ENCODE results near the gene RAB34.
"Not testable (repeated sequence)": the region's sequence is repeated elsewhere in the genome, so short reads cannot be mapped to it uniquely, and the experiment has no call there.

The RAB34 gene

DNA sequence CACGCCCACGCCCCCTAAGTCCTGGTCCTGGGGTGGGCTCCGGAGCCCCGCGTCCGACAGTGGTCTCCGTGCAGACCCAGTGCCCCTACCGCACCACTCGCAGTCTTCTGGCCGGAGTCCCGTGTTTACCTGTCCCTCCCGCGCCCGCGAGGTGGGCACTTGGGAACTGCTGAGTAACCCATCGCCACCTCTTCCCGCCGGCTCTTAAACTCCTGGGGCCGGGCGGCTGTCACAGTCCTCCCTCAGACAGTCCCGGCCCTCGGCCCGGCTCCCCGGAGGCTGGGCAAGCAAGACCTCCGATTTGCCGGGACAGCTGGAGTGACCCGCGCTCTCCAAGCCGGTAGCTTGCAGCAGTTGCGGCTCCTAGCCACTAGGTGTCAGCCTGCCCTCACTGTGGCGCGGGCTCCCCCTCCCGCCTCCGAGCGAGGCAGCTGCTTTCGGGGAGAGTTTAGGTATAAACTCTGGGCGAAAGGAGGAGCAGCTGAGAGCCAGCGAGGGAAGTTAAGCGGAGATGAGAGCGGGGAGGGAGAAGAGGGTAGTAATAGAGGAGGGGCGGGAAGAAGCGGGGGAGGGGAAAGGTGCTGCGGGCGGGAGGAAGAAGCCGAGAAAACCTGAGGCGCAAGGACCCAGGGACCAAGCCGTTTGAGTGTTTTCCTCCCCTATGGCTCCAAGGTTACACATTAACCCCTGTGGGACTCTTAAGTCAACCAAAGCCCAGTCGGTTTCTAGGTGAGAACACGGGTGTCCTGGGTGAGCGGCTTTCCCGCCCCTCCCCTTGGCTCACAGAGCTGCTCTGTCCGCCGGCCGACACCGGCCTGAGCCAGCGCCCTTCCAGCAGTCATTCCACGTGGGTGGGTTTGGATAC, 9.2 kb upstream of the RAB34 start:
- peak; percentile 98 for DNase-seq

DNA sequence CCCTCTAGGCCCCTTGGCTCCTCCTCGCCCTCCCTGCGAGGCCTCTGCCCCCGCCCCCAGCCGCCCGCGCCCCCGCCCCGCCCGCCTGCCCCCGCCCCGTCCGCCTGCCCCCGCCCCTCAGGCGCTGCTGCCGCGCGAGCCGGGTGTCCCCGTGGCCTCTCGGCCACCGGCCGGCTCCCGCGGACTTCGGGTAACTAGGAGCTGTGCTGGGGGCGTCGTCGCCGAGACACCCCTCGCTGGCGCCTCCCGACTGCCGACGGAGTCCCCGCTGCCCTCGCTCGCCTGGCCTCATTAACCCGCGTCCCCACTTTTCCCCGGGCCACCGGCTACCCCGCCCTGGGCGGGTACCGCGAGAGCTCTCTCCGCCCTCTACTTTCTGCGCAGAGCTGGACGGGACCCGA, 8.6 kb upstream of the RAB34 start, which contains the start of gene TLCD1:
Gene TLCD1, minus strand, starts transcription at position 8 of the 401 bp plus-strand sequence. CDS start 136 bp downstream, outside the sequence.
- peak; percentile 84 for DNase-seq

- peak; percentile 96 for DNase-seq
These were observed 8.1 kb upstream of the RAB34 start for GRCh38 chr17:28725660-28726225.

GRCh38 chr17:28725166-28725659, 7.5 kb upstream of the RAB34 start:
- DNase-seq, result peak; percentile 83

DNA sequence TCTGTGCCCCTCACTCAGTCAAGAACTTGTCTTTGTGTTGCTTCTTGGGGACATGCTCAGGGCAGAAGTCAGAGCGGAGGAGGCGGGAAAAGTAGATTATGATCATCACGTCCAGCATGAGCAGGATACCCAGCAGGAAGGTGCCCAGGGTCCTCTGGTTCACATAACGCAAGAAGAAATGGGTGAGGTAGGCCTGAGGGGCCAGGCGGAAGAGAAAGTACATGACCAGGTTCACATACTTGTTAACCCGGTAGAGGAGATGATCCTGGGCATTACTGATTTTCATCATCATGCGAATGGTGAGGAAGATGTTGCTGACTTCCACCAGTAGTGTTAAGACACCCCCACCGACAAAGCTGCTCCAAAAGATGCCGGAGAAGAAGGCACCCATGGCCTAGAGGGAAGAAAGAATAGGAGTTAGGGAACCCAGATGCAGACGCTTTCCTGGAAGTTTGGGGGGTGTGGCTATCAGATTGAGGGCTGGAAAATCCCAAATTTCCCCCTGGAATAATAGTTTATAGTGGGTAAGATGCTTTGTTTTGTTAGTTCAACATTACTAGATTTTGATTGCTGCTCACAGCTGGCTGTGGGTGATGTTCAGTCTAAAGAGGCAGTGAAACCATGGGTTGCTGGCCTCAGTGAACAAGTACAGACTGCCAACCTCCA, 7.0 kb upstream of the RAB34 start:
- DNase-seq, result no peak

GRCh38 chr17:28723836-28724499, 6.3 kb upstream of the RAB34 start:
- DNase-seq, result not testable (repeated sequence)

DNA sequence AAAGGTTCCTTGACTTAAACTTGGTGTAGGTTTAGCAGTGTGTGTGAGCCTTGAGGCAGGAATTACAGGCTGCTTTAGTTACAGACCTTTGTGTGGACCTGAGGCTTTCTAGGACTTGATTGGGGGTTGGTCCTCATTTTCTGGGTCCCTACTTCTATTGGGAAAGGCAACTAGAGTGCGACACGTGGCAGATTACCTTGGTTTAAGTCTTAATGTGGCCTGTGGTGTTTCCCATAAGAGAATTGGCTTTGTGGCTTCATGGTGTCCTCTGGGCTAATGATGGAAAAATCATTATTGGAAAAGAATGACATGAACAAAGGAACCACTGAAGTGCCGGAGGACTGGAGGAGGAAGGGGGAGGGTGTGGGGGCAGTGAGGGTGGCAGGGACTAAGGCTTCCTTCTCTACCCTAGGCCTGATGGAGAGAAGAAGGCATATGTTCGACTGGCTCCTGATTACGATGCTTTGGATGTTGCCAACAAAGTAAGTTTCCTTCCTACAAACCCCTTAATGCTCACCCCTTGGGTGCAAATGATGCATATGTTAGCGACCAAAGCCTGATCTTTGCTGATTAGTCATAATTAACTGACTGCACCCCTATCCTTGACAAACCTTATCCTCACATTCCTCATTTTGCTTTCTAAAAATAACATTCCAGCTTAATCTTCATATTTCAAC, 5.6 kb upstream of the RAB34 start:
- DNase-seq, result no peak

DNA sequence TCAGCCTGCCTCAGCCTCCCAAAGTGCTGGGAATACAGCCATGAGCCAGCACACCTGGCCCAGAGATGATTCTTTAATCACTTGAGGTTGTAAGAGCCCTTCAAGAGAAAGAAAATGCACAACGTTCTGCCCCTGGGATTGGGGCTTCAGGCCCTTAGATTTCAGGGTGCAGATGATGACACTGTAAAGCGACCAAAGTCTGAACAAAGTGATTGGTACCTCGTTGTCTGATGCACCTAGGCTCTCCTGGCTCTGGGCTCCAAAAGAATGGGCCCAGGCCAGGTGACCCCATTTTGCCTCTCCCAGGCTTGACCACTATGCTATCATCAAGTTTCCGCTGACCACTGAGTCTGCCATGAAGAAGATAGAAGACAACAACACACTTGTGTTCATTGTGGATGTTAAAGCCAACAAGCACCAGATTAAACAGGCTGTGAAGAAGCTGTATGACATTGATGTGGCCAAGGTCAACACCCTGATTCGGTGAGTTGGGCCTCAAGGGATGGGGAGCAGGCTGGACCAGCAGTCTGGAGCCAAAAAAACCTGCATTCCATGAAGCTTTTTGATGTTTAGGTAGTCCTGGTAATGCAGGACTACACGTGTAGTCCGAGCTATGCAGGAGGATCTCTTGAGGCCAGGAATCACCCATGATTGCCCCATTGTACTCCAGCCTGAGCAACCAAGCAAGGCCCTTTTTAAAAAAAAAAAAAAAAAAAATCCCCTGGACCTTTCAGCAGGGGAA, 4.9 kb upstream of the RAB34 start:
- DNase-seq, result no peak

- DNase-seq, result not testable (repeated sequence)
These were observed 3.3 kb upstream of the RAB34 start for GRCh38 chr17:28720997-28721329.

DNA sequence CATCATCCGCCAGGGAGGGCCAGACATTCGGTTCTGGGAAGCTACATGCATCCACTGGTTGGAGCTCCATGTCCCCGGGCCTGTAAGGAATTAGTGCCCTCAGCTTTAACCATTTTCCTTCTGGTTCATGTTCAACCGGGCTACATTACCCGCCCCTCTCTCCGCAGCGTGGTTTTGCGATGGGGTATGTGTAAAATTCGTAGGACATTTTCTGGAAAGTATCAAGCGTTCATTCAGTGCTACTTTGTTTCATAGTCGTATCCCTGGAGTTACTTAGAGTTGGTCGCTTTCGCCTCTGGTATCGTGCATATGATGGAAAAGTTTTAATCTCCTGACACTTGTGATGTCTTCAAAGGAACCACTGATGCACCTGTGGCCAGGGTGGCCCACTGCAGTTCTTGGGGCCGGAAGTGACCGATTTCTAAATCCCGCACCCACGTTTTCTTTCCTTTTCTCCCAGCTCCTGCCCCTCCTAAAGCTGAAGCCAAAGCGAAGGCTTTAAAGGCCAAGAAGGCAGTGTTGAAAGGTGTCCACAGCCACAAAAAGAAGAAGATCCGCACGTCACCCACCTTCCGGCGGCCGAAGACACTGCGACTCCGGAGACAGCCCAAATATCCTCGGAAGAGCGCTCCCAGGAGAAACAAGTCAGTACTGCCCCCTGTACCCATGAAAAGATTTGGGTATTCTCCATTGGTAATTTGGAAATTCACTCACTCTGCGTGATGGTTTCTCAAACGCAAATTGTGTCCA, 2.8 kb upstream of the RAB34 start:
- DNase-seq, result no peak

DNA sequence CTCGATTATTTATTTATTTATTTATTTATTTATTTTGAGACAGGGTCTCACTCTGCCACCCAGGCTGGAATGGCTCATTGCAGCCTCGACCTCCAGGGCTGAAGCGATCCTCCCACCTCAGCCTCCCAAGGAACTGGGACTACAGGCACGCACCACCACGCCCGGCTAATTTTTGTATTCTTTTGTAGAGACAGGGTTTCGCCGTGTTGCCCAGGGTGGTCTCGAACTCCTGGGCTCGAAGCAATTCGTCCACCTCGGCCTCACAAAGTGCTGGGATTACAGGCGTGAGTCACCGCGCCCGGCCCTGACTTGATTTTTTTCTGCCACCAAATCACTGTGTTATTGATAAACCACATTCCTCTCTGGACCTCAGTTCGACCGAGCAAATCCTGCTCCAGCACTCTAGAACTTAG, 1.4 kb upstream of the RAB34 start:
- DNase-seq, result no peak

DNA sequence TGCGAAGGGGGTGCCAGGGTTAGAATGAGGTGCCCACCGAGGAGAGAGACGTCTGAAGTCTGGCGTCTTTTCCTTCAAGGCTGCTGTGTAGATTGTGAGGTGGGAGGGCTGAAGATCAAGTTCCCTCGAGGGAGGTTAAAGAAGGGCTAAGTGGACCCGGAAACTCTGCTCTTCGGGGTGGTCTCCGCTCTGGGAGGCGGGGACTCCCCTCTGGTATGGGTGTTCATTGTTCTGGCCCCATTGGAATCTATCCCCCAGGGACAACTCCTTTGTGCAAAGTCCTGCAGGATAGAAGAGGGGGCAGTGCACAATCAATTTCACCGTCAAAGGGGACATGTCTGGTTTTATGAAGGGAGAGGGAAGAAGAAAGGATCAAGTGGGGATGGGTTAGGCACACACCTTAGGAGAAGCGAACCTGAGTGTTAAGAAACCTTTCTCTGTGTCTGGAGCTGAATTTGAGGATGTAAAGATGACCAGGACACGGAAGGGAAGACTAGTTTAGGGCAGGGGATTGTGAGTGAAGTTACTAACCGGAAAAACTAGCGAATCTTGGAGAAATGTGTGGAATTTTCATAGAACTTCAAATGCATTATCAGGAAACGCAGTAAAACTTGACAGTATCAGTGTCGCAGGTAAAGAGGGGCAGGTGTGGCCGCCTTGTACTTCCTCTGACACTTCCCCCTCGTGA, 809 bp upstream of the RAB34 start:
- DNase-seq, result no peak

DNA sequence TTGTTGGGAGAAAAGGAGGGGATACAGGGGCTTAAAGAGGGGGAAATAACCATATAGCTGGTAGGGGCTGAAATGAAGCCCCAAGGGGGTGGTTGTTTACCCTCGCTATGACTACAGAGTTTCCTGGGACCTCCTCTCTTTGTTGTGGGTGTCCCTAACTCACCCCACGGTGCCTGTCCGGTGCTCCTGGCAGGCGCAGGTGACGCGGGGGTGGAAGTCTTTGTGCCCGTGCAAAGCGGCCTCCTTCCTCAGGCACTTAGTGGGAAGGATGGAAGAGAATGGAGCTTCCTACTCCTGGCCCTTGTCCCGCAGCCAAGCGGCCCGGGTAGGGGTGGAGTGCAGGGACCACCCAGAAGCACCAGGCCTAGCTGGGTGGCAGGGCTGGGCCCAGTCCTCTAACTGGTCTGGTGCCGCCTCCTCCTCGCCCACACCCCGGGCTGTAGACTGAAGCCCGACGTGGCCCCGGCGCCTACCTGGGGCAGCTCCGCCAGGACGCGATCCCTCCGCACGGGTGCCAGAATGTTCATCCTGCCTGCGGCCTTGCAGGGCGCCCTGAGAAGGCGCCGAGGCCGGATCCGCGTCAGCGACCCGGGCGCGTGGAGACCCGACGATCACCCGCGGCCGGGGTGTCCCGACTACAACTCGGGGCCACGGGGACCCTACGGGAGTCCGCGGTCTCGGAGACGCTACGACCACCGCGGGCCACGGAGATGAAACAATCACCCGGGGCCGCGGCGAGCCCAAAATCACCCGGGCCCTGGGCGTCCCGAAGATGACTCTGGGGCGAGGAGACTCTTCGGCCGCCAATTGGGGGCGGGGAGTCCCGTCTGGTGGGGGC, 709 bp downstream of the RAB34 start:
- DNase-seq, result peak; percentile 22

GRCh38 chr17:28715217-28715616, 2.5 kb downstream of the RAB34 start:
- DNase-seq, result no peak

DNA sequence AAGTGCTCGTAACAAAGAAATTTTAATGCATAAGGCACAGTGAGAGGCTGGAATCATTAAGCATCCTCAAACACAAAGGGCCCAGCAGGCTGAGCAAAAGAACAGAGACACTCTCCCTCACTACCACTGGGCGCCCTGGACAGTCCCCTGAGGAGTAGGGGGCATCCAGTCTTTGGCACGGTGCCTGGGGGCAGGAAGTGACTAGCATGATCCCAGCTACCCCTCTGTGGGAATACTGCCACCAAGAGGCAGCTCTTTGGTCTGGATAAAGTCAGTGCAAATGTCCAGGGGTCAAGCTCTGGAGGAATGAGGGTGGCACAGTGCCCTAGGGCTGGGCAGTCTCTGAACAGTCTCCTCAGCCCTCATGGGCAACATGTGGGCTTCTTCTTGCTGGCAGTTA, 3.4 kb downstream of the RAB34 start:
- no peak for DNase-seq

GRCh38 chr17:28712705-28713415, 4.8 kb downstream of the RAB34 start:
- DNase-seq, result no peak

DNA sequence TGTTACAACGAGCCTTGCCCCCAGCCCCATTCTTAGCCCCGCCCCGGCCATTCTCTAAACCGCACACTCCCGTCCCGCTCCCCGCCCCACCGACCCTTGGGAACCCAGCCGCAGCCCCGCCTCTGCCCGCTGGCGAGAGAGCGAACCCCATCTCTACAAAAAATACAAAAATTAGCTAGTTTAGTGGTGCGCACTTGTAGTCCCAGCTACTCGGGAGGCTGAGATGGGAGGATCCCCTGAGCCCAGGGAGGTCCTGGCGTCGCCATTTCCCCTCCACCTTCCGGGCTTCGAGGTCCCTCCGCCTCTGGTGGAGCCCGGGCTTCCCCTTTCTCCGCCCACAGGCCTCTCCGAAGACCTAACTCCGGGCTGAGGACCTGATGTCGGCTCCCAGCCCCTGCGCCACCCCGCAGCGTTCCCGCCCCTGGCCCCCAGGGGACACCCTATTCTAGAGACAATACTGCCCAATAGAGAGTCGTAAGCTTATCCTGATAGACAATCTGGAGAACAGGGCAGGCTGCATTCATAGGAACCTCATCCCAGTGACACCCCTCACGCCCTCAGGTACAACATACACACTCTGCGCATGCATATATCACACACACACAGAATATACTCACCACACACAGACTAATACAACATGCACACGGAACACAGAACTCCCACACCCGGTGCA, 5.5 kb downstream of the RAB34 start:
- no peak for DNase-seq

- no peak for DNase-seq
These were observed 6.0 kb downstream of the RAB34 start, which contains the start of gene PROCA1 for GRCh38 chr17:28711723-28712031. TSS of gene PROCA1 (minus strand) at chr17:28711888. CDS start at chr17:28711660, 228 bp downstream.

Data from NCI-H526 treated with DMSO at 0.1 percent for 48 hours (cell line).